ENCODE data around the gene ABHD11.

The ABHD11 gene

DNA sequence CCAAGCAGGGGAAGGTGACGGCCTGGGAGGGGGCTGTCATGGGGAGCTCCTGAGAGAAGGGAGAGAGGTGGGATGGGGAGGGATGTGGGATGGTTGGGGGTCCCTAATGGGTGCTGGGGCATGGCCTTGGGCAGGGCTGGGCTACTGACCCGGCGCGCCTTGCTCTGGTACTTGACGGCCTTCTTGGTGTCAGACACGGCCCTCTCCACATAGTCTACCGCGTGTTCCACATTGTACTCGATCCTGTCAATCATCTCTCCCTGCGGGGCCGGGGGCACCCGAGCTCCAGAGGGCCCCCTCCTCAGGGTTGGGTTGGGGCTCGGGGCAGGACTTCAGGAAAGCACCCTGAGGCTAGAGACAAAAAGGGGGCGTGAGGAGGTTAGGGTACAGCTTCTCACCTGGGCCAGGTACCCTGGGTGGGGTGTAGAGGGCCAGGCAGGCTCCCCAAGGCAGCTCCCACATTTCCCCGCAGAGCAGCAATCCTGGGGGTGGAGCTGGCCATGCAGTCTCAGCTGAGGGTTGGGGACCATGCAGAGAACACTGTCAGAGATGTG is 37.9 kb downstream of the ABHD11 start:
- Histone ChIP-seq H3K27ac (no peak overlapping the region), H3K9me3 (no peaks in the 10 kb centered on the region), H3K4me1 (peaks cover 0 to 22% (median 19%) of the 10 kb centered on the region in 4 donors), H3K4me3 (no peak overlapping the region), H3K36me3 (peaks cover 17 to 76% (median 51%) of the 10 kb centered on the region in 3 donors), H3K27me3 (no peaks in the 10 kb centered on the region)
- no peak for DNase-seq
- TF ChIP-seq, protein P1, sequence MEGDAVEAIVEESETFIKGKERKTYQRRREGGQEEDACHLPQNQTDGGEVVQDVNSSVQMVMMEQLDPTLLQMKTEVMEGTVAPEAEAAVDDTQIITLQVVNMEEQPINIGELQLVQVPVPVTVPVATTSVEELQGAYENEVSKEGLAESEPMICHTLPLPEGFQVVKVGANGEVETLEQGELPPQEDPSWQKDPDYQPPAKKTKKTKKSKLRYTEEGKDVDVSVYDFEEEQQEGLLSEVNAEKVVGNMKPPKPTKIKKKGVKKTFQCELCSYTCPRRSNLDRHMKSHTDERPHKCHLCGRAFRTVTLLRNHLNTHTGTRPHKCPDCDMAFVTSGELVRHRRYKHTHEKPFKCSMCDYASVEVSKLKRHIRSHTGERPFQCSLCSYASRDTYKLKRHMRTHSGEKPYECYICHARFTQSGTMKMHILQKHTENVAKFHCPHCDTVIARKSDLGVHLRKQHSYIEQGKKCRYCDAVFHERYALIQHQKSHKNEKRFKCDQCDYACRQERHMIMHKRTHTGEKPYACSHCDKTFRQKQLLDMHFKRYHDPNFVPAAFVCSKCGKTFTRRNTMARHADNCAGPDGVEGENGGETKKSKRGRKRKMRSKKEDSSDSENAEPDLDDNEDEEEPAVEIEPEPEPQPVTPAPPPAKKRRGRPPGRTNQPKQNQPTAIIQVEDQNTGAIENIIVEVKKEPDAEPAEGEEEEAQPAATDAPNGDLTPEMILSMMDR (IDR thresholded peaks at IDR 0.05), result no peak
- intact Hi-C loops (cut with DNase I; ENCODE audit: low total_unique reads), result no loop called here

DNA sequence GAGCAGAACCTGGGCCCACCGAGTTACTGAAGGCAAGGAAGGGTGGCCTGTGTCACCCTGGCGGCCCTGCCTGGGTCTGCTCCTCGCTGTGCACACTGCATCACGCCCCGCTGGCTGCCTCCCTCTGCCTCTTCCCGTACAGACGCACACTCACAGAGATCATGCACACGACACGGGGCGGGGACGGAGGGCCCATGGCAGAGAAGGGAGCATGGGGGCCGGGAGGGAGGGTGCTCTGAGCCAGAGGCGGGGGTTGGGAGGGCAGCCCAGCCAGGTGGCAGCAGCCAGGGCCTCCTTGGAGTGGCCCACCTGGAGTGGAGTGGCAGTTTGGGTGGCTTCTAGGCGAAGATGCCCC is 38.6 kb downstream of the ABHD11 start:
- Histone ChIP-seq H3K4me1 (peaks cover 0 to 16% (median 13%) of the 10 kb centered on the region in 4 donors), H3K36me3 (peaks cover 23 to 82% (median 57%) of the 10 kb centered on the region in 3 donors), H3K4me3 (no peak overlapping the region), H3K9me3 (no peaks in the 10 kb centered on the region), H3K27me3 (no peaks in the 10 kb centered on the region), H3K27ac (no peak overlapping the region)
- no peak for DNase-seq
- intact Hi-C loops (cut with DNase I; ENCODE audit: low total_unique reads), result no loop called here
- TF ChIP-seq, protein P1 (IDR thresholded peaks at IDR 0.05), result no peak

DNA sequence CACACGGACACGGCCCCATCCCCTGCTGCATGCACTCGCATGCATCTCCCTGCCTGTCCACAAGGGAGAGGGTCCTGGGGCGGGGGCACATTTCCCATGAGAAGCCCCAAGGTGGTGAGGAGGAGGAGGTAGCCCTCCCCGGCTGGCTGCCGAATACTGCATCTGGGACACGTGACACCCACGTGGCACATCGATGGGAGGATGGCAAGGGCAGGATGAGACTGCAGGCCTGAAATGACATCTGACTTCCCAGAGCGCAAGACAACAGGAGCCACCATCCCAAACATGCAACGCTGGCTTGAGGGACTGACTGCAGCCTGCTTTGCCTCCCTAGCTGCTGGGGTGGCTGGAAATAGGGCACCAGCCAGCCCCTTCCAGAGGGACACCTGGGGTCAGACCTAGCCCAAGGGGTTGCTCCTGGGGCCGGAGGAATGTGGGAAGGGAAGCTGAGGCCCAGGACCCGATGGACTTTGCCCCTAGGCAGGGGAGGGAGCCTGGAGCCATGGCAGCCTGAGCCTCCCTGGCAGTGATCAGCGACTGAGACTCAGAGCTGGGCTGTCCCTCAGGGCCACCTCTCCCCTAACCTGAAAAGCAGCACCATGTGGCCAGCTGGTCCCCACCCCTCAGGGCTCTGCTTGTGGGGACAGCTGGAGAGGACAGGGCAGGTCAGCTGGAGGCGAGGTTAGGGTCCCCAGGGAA is 39.1 kb downstream of the ABHD11 start:
- peaks cover 29 to 88% (median 62%) of the 10 kb centered on the region in 3 donors for H3K36me3 ChIP-seq
- TF ChIP-seq, protein P1 (IDR thresholded peaks at IDR 0.05), result no peak
- no peak overlapping the region for H3K27ac ChIP-seq
- H3K9me3 ChIP-seq, result no peaks in the 10 kb centered on the region
- H3K4me3 ChIP-seq, result no peak overlapping the region
- H3K4me1 ChIP-seq, result peaks cover 0 to 10% (median 8%) of the 10 kb centered on the region in 4 donors
- no peak for DNase-seq
- intact Hi-C loops (cut with DNase I; ENCODE audit: low total_unique reads), result no loop called here
- H3K27me3 ChIP-seq, result no peaks in the 10 kb centered on the region

DNA sequence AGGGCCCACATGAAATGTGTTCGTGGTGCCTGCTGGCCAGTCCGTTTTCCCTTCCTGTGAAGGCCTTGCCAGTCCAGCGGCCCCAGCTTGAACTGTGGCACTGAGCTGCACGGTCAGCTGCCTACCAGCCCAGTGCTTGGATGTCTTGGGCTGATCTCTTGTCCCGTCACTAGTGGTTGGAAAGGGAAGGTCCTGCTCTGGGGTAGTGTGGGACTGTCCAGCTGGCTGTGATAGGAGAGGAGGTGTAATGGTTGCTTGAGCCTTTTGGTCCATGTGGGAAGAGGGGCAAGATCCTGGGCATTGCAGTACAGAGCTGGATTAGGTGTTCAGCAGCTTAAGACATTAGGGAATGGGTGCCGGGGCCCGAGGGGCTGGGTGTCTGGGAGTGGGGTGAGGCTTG is 40.2 kb downstream of the ABHD11 start:
- no peak for DNase-seq
- H3K36me3 ChIP-seq, result peaks cover 40 to 96% (median 74%) of the 10 kb centered on the region in 3 donors
- intact Hi-C loops (cut with DNase I; ENCODE audit: low total_unique reads), result no loop called here

DNA sequence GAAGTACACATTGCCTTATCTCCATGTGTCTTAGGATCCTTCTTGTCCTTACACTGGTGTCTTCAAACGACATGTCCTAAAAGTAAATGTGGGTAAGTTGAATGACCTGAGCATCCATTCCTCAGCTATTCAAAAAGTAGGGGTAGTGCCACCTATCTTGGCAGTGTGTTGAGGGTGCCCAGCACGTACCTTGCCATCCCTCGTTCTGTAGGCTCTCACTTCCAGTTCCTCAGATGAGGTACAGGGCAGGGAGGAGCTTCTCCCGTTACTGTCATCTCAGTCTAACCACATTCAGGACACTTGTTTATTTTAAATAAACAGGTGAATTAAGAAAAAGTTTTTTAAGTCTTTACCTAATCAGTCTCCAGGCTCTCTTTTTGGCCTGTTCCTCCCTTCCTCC is 42.2 kb downstream of the ABHD11 start:
- no peaks in the 10 kb centered on the region for H3K27me3 ChIP-seq
- no peak for DNase-seq
- no peaks in the 10 kb centered on the region for H3K4me1 ChIP-seq
- no peak overlapping the region for H3K27ac ChIP-seq
- H3K4me3 ChIP-seq, result no peak overlapping the region
- TF ChIP-seq, protein P1 (IDR thresholded peaks at IDR 0.05), result no peak
- H3K36me3 ChIP-seq, result peaks cover 60 to 98% (median 85%) of the 10 kb centered on the region in 3 donors
- intact Hi-C loops (cut with DNase I; ENCODE audit: low total_unique reads), result no loop called here
- H3K9me3 ChIP-seq, result no peaks in the 10 kb centered on the region

More for the DNA sequence above, 40.2 kb downstream of the ABHD11 start:
- Histone ChIP-seq H3K27me3 (no peaks in the 10 kb centered on the region), H3K4me1 (no peaks in the 10 kb centered on the region), H3K4me3 (no peak overlapping the region), H3K27ac (no peak overlapping the region), H3K9me3 (no peaks in the 10 kb centered on the region)
- TF ChIP-seq, protein P1 (IDR thresholded peaks at IDR 0.05), result no peak

Data from tibial artery (tissue), 4 donors.